HG03354 (cell line): ENCODE measurements around the gene DNAH9.

Experiments
- ATAC-seq: cut with Tn5 transposase; IDR thresholded peaks from one replicate; pipeline ENCODE4 v1.9.1; 2021; ENCODE audit warnings: mild to moderate bottlenecking; ENCODE audit not compliant: unreplicated experiment, poor library complexity, severe bottlenecking

The DNAH9 gene

DNA sequence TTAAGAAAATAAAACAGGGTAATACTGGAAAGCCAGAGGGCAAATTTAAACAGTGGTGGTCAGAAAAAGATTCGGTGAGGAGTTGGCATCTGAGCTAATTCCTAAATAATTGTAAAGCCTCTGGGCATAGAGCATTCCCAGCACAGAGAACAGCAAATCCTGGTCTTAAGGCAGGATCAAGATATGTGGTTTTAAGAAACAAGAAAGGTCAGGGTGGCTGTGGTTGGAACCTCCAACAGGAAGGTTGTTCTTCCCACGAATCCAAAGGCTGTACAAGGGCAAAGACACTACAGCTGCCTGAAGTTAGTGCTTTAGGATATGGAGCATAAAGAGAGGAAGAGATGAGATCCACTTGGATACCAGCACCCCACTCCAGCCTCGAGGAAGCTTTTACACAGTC, 284.4 kb downstream of the DNAH9 start:
- no peak for ATAC-seq

DNA sequence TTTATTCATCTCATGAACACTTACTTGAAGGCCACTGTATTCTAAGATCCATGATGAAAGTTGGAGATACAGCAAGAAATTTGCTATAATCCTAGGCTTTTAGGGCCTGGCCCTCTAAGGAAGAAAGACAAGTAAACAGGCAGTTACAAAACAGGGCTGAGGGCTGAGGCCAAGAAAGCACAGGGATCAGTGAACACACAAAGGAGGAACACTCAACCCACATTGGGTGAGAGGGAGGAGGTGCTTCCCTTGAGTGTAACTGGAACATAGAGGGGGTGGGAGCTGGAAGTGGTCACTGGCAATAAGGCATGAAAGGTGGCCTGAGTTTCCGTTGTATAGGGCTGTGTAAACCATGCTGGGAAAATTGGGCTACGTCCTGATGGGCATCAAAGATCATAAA, 286.8 kb downstream of the DNAH9 start:
- no peak for ATAC-seq

DNA sequence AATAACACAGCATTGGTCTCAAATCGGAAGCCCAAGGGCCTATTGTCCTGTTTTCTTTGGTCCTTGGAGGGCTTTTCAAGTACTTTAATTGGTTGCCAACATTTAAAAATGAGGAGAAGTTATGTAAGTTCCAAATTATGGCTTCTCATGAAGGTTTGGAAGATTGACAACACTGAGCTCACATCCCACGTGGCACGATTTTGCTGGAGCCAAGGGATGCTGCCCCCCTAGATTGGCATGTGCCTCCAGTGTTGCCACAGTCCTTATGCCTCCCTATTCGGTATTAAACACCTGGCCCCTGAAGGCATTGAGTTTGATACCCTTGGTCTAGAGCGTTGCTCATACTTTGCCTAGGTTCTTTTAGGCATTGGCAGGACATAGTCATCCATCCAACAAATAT, 291.0 kb downstream of the DNAH9 start:
- ATAC-seq = no peak

DNA sequence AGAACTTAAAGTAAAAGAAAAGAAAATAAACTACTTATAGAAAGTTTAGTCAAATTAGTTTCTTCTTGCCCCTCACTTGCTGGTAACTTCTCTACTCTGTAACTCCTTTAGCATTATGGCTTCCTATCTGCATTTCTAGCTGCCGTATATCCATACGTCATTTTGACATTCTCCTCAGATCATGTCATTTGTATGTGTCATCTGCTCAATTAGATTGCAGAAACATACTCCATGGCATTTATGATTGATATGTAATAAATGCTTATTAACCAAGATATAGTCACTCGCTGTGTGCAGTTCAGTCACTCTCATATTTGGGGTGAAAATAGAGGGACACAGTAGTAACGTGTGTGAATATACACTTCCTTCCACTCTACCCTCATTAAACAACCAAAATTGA, 295.6 kb downstream of the DNAH9 start:
- ATAC-seq = no peak

DNA sequence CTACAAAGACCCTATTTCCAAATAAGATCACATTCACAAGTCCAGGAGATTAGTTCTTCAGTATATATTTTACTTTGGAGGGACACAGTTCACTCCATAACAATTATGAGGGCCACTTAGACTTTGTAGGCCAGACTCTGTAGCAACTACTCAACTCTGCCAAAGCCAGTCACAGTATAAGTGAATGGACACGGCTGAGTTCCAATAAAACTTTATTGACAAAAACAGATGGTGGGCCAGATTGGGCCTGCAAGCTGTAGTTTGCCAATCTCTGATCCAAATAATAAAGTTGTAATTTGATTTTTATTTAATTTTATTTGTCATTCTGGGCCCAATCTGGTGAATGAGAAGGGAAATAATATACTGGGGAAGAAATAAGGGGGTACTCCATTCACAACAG, 297.9 kb downstream of the DNAH9 start:
- ATAC-seq = no peak

DNA sequence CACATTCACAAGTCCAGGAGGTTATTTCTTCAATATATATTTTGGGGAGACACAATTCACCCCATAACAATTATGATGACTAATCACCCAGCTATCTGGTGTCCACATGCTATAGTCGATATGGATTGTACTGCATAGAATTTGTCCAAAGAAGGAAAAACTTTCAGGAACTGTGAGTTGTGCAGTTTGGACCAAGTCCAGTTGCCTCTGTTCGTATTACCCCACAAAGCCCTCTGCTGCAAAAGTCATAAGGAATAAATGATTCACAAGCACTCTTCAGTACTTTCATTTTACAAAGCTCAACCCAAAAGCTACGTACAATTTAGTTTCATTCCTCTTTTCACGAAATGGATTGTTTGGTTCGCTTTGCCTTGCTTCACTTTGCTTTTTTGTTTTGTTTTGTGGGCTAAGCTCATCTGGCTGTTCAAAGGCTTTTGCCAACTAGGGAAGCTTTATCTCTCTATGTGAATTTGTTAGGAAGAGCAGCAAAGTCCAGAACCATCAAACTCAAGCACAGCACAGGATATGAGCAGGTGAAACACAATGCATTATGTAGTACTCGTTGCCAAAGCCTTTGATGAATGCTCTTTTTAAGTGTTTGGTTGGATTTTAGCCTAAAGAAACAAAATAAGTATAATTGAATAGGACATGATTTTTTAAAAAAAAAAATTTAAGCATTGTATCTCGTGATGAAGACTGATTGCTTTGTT, 300.4 kb downstream of the DNAH9 start:
- ATAC-seq = no peak

DNA sequence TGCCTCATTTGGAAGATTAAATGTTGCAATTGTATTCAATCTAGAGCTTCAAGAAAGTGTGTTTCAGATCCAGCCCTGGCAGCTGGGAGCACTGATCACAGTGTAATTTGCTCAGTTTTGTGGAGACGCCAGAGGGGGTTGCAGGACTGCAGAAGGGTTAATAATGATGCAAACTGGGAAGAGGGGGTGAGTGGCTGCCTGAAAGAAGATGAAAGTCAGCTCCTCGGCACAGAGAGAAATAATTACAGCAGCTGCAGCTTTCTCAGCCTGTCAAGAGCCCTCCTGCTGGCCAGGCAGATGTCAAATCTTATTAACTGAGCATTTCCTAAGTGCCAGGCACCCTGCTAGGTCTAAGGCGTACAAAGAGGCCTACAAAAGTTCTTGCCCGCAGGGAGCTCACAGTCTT, 301.3 kb downstream of the DNAH9 start:
- no peak for ATAC-seq

DNA sequence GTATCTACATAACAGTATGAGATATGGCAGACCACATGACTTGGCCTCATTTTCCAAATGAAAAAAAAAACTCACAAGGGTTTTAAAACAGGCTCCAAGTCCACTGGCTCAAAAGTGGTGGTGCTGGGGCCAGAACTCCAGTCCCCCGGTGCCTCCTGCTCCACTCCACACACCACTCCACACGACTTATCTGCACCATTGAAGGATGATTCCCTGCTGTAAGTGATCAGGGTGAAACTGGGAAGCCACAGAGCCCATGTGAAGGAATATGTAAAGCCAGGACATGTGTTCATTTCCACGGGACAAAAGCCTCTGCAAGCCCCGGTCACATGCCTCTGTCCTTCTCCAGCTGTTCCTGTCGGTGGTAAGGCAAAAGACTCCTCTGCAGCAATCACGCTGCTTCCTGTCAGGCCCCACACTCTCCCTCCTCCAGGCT, 301.8 kb downstream of the DNAH9 start:
- ATAC-seq = no peak

DNA sequence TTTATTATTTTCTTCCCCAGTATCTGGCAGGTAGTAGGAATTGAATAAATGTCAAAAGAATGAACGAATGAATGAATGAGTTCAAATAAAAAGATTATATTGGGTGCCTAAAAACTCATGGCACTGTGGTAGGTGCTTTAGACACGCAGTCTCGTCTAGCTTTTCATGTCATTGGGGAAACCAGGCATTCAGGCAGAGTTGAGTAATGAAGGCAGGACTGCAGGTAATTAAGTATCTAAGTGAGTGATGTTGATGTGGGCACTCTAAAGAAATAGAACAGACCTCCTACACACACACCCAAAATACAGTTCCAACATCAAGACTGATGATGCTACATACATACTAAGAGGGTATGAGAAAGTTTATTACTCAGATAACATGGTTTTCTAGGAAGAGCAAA, 302.4 kb downstream of the DNAH9 start:
- ATAC-seq = no peak

DNA sequence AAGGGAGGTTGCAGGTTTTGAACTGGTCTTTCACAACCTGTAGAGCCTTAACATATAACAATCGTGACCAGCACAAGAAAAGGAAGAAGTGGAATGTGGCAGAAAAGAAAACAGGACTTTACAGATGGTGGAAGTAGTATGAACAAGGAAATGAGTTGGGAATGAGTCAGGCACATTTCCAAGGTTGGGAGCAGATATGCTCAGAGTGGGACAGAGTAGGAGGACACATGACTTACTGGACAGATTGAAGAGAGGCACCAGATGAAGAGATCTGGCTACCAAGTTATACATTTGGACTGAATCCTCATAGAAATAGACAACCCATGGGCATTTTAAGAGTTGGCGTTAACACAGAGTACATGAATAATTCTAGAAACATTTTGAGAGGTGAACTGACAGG, 303.7 kb downstream of the DNAH9 start:
- no peak for ATAC-seq

DNA sequence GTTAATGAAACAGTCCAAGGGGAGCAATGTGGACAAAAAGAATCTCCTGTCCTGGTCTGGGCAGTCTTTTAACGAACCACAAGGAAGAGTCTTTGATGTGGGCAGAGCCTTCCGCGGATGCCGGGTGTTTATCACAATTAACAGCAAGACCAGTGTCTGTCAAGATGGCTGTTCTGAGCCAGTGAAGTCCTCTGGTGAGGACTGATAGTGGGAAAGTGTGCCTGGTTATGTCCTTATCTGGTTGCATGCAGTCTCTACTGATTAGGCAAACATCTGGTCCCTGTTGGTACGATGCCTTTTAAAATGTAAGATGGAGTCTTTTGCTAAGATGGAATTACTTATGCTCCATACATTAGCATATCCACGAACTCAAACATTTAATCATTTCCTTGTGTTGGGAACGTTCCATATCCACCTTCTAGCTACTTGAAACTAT, 310.5 kb downstream of the DNAH9 start:
- no peak for ATAC-seq

DNA sequence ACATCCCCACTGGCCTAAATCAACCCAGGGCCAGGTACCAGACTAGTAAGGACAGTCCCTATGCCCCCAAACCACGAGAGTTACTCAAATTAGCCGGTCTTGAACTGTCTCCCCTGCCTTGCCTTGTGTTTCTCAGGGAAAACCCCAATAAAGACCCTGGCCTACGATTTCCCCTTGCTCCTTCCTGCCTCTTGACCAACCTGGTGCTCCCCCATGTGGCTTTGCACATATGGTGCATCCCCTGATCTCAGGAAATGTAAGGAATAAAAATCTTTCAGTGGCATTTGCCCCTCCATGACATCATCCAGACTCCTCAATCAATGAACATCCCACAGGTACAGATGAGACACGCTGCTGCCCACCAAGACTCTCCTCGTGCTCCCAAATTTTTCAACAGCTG, 311.1 kb downstream of the DNAH9 start:
- no peak for ATAC-seq

DNA sequence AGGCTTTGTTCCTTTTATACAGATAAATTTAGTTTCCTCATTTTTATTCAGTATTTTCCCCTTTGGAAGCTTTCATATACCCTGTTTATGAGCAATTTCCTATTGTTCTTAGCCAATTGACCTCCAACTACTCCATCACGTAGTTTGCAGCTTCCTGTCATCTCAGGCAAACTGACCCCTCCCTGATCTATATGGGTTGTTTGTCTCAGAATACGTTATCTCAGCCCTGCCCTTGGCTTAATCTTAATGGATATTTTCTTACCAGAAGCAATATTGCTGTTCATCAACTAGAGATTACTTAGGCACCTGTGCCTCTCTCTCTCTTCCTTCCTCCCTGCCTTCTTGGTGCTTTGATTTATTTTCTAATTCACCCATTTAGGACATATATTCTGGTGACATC, 317.8 kb downstream of the DNAH9 start:
- no peak for ATAC-seq

DNA sequence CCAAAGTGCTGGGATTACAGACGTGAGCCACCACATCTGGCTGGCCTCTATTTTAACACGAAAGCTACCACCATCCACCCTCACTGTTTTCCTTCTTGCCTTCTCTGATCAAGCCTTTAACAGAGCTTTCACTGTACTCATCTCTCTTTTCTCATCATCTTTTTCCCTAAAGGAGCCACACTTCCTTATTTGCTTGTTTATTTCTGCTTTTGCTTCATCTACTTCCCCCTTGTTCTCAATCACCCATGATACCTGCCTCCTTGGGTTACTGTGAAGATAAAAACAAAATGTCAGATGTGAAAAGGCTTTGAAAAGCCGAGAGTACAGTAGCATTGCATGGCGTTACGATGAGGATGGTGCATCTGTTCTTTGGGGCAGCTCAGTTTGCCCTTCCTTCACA, 319.1 kb downstream of the DNAH9 start:
- no peak for ATAC-seq

DNA sequence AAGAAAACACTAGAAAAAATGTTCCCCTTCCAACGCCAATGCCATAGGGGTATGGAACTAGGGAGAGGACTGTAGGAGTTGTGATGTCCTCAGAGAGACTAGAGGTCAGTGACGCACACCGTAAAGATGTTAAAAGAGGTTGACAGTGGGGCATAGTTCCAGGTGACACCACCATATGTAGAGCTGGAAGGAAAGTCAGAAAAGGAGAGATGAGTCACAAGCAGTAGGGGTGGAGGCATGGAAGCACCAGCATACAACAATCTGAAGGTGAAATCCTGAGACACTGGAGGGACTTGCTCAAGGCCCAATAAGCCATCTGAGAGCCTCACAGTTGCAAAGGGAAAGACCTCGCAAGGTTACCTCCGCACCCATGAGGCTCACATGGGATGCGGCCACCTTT, 323.0 kb downstream of the DNAH9 start:
- ATAC-seq = no peak

DNA sequence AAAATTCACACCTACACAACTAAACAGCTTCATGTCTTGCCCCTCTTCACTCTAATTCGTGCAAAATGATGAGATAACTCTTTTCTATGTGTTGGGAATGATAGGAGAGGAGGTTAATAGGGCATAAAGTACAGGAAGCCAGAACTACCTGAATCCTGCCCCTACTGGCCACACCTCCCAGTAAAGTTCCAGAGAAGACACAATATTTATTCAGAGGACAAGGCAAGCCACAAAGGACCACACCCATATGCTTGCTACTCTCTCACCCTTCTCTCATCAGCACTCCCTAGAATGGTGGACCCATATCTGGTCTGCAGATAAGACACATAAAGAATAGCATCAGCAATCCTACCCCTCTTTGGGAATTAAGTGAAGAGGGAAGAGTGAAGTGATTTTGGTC, 324.4 kb downstream of the DNAH9 start:
- ATAC-seq = no peak

DNA sequence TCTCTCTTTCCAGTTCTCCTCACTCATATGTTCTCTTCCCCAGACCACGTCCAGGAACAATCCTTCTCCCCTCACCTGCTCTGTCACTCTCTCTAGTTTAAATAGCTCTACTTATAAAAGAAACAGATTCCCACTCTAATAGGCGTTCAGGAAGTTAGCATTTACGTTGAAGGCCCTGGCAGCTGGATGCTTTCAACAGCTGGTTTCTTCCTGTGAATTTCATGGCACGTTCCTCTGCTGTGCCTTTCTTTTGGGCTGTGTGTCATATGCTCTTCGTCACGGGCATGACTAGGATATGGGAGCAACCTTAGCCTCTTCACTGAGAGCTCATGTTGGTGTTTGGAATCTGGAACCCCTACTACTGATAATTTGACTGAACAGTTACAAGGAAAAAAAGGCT, 325.8 kb downstream of the DNAH9 start:
- no peak for ATAC-seq

DNA sequence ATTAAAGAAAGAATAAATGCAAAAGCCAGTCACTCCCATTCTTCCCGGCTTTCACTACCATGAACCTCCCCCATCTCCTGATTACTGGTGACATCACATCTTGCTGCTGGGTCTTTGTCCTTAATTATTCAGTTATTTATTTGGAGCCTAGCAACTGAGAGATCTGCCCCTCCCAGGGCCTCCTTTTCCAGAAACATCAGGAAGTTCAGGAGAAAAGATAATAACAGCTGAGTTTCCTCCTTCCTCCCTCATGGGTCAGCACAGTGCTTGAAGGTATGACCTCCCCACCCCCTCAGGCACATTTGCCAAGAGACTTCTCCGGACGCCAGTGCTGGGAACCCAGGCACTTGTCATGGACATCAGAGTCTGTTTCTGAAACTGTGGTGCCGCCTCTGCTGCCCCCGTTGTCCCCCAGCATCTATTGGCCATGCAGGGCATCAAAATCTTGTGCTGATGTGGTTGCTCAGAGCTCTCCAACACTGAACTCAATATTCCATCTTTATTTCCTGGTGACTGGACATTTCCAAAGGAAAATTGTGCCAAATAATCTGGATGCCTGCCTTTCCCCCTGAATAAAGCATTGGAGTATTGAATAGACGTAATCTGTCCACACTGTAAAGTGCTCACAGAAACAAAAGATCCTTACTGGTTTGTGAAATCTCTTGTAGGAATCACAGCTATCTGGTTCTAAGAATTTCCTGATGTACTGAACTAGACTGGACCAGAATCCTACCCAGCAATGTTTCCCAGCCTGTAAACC, 327.2 kb downstream of the DNAH9 start:
- ATAC-seq = no peak

DNA sequence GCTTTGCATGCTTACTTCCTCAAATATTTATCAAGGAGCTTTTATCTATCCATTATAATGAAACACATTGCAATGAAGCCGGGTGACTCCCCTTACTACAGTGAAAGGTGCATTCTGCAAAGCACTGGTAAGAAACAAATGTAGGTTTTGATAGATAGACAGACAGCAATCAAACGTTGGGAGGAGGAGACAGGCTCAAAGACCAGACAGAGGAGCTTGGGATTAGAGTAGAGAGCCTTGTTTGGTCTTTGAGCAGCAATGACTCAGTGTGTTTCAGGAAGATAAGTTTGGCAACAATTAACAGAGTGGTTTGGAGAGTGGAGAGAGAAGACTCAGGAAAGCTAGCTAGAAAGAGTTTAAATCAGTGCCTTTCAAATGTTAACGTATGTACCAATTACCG, 330.2 kb downstream of the DNAH9 start:
- no peak for ATAC-seq

DNA sequence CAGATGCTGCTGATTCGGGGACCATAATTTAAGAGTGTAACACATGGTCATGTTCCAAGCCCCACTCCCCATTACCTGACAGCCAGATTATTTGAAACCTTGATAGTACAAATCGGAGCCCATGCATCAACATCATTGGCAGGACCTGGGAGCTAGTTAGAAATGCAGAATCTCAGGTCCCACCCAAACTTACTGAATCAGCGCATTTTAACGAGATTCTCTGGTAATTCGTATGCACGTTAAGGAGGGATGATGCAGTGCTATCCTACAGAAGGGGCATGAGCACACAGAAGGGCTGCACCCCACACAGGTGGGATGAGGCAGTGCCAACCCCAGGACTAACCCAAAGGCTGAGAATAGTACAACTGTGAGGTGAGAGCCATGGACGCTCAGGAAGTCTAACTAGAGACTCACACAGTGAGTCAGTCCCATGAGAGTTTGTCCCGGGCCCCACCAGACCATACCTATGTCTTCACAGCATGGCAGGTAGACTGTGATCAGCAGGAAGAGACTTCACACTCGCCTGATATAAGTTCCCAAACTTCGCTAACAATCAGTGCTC, 334.1 kb downstream of the DNAH9 start:
- no peak for ATAC-seq

DNA sequence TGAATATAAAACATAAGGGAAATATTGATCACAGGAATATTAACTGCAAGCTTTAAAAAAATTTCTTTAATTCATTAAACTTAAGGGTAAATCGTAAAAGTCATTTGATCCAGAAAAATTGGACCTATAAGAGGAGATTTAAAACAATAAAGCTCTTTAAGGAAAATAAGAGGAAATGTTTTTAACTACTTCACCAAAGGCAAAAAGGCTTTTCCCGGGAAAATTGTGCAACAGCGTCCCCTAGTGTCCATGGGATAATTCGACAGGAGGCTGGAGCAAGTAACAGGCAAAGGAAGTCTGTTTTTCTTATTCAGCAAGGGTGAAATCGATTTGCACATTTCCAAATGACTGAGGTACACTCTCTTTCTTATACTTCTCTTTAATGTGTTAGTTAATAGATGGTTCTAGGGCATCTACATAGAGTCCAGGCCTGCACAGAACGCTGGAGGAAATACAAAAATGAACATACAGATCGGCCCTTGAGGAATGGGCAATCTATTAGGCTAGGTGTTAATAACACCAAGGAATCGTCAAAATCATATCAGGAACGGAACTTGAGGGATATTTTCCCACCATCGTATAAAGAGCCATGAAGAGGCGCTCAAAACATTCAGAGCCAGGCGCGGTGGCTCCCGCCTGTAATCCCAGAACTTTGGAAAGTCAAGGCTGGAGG, 337.6 kb downstream of the DNAH9 start:
- ATAC-seq = no peak
